Thoracic aorta (tissue), 2 donors: Measurements from ENCODE around the gene DCLK2. TPM values are rescaled to one million over a fixed set of nuclear protein-coding genes. Genes with fewer than 3 reads are reported as not detected.

ENCODE experiments used
- ATAC-seq: fragments of 150-250 bp; one replicate; pipeline ENCODE4 v1.8.0; 2017; ENCODE audit warnings: low read depth; ENCODE audit not compliant: insufficient number of reproducible peaks, low FRiP score
- DNase-seq: peaks from one replicate; pipeline ENCODE4 v3.0.0-alpha.2; 2020; ENCODE audit warnings: low spot score
- H3K27ac ChIP-seq, 2 donors: fragments of 200-600 bp; sonication (generic); 1 replicate in 1 of 2; 2 replicates in 1 of 2; pipeline ENCODE4 v1.5.1; 2016; ENCODE audit warnings: mild to moderate bottlenecking in 2 of 2, moderate library complexity in 2 of 2
- H3K27me3 ChIP-seq: fragments of 200-600 bp; sonication (generic); replicated peaks from 2 replicates; pipeline ENCODE4 v1.6.0; 2016; ENCODE audit warnings: mild to moderate bottlenecking; ENCODE audit not compliant: insufficient read depth
- H3K36me3 ChIP-seq: fragments of 200-600 bp; sonication (generic); one replicate; pipeline ENCODE4 v1.5.1; 2016
- H3K4me1 ChIP-seq, 2 donors: fragments of 200-600 bp; sonication (generic); 1 replicate in 1 of 2; 2 replicates in 1 of 2; pipeline versions ENCODE4 v1.5.1 to v1.6.0; 2016; ENCODE audit warnings: low read depth in 2 of 2, mild to moderate bottlenecking in 1 of 2; ENCODE audit not compliant: control insufficient read depth in 1 of 2
- H3K4me3 ChIP-seq: fragments of 200-600 bp; sonication (generic); 2 replicates; pipeline ENCODE4 v1.5.1; 2016; ENCODE audit warnings: mild to moderate bottlenecking
- H3K9me3 ChIP-seq: fragments of 200-600 bp; sonication (generic); 2 replicates; pipeline ENCODE4 v1.5.1; 2016
- total RNA-seq, 2 donors: library from RNA; depleted of rRNA; stranded (reverse); fragments of >200 nt; gene quantifications; one replicate each; pipeline versions ENCODE4 v1.1.0 to v1.2.3, GENCODE V29; 2016
- TF ChIP-seq, protein P1 (sequence below): fragments of 200-600 bp; sonication (generic); IDR thresholded peaks from one replicate; pipeline ENCODE4 v1.5.1; 2019; ENCODE audit warnings: antibody characterized with exemption

Gene DCLK2
- total RNA-seq, 2 donors from 2014 or later, result 18.3 to 32.2 TPM

DNA sequence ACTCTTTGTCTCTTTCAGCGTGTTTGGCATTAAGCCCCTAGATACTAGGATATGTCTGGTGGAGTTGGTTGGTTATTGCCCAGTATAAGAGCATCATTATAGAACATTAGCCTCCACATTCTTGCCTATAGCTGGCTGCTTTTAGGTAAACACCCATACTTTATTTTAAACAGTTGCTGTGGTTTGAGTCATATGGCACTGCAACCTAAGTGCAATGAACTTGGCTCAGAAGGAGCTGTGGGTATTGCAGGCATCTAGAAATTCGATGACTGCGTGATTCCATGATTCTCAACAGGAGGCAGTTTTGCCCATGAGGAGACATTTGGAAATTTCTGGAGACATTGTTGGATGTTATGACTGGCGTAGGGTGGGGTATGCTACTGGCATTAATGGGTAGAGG is 49.5 kb downstream of the DCLK2 start:
- TF ChIP-seq, protein P1, sequence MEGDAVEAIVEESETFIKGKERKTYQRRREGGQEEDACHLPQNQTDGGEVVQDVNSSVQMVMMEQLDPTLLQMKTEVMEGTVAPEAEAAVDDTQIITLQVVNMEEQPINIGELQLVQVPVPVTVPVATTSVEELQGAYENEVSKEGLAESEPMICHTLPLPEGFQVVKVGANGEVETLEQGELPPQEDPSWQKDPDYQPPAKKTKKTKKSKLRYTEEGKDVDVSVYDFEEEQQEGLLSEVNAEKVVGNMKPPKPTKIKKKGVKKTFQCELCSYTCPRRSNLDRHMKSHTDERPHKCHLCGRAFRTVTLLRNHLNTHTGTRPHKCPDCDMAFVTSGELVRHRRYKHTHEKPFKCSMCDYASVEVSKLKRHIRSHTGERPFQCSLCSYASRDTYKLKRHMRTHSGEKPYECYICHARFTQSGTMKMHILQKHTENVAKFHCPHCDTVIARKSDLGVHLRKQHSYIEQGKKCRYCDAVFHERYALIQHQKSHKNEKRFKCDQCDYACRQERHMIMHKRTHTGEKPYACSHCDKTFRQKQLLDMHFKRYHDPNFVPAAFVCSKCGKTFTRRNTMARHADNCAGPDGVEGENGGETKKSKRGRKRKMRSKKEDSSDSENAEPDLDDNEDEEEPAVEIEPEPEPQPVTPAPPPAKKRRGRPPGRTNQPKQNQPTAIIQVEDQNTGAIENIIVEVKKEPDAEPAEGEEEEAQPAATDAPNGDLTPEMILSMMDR, result no peak
- no peaks in the 10 kb centered on the region for H3K36me3 ChIP-seq
- no peak overlapping the region for H3K27ac ChIP-seq
- H3K4me1 ChIP-seq, result peaks cover 11 to 40% of the 10 kb centered on the region in 2 donors
- DNase-seq, result no peak
- no peaks in the 10 kb centered on the region for H3K9me3 ChIP-seq
- no peak overlapping the region for H3K4me3 ChIP-seq
- no peak for ATAC-seq
- no peaks in the 10 kb centered on the region for H3K27me3 ChIP-seq

DNA sequence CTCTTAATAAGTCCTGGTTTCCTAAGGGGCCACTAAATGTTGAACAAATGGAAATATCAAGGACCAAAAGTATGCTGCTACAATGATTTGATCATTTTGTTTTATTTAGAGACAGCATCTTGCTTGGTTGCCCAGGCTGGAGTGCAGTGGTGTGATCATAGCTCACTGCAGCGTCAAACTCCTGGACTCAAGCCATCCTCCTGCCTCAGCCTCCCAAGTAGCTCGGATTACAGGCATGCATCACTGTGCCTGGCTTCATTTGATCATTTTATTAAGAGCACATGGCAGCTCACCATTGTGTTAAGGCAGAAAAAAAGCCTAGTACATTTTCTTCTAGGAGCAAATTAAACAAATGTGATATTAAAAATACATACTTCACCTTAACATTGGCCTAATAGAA is 52.7 kb downstream of the DCLK2 start:
- peaks cover 10 to 34% of the 10 kb centered on the region in 2 donors for H3K4me1 ChIP-seq
- ATAC-seq (no peak), DNase-seq (no peak)
- no peak overlapping the region for H3K4me3 ChIP-seq
- no peaks in the 10 kb centered on the region for H3K27me3 ChIP-seq
- TF ChIP-seq, protein P1, result no peak
- H3K9me3 ChIP-seq, result no peaks in the 10 kb centered on the region
- H3K36me3 ChIP-seq, result no peaks in the 10 kb centered on the region
- H3K27ac ChIP-seq, result no peak overlapping the region

DNA sequence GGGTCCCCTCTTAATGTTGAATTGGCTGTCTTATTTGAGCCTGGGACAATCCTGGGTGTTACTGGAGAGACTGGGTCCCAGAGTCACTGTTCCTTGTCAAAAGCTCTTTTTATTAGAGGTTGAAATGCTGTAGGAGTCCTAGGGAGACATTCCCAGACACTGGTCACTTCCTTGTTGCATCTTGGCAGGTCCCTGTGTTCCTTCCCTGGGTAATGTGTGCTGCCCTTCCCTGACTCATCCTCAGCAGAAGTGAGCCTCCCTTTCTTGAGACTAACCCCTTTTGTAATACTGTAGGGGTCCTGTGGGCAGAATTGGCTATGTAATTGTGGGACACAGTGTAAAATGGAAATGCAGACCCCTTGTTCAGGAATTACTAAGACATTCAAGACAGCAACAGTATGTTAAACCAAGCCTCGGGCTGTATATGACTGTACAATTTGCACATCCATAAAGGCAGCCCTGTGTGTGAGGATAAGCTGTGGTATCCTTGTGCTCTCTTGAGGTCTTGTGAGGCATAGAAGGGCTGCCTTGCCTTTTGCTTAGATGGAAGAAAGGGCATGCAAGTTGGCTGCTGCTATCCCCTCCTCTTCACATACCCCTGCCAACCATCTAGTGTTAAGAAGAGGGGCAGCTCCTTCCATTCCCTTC is 53.5 kb downstream of the DCLK2 start:
- TF ChIP-seq, protein P1, result no peak
- H3K4me1 ChIP-seq, result peaks cover 2 to 26% of the 10 kb centered on the region in 2 donors
- H3K36me3 ChIP-seq, result no peaks in the 10 kb centered on the region
- DNase-seq (no peak), ATAC-seq (no peak)
- no peak overlapping the region for H3K4me3 ChIP-seq
- H3K9me3 ChIP-seq, result no peaks in the 10 kb centered on the region
- no peaks in the 10 kb centered on the region for H3K27me3 ChIP-seq
- H3K27ac ChIP-seq, result no peak overlapping the region

DNA sequence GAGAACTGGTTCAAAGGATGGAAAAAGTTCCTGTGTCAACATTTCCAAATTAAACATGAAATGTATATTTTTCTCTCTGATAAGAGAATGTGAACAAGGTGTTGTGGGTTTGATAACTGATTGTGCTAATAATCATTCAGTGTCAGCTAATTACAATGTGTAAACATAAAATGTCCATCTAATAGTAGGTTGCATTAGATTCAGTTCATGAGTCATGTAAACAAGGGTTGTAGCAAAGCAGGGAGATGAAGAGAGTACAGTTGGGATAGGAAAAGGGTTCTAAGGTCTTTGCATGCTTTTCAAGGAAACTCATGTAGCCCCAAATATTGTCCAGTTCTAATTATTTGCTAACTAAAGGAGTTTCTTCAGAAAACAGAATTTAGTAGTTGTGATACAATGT is 55.4 kb downstream of the DCLK2 start:
- TF ChIP-seq, protein P1, result no peak
- H3K4me3 ChIP-seq, result no peak overlapping the region

DNA sequence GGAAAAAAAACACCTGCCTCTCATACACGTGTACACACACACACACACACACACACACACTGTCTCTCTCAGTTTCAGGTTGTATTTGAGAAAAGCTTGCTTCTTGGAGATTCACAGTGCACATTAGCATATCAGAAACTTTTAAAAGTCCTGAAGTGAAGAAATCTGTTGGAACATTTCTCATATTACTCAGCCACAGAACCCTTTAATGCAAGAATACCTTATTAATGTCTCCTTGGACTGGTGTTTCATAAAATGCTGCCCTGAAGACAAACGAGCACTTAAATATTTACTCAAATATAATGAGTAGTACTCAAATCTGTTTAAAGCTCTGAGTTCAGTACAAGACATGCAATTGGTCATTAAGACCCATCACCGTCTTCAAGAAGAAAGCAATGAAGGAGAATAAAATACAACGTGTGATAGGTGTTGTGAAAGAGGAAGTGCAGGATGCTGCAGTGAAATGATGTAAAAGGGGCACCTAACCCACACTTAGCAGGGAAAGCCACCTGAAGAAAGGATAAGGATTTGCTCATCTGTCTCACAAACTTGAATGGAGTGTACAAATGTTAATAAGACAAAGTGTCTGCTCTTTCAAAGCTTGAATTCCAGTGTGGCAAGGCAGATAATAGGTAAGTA is 57.0 kb downstream of the DCLK2 start:
- Histone ChIP-seq H3K9me3 (no peaks in the 10 kb centered on the region), H3K4me1 (peaks cover 8 to 31% of the 10 kb centered on the region in 2 donors), H3K36me3 (no peaks in the 10 kb centered on the region), H3K27ac (no peak overlapping the region), H3K4me3 (no peak overlapping the region), H3K27me3 (no peaks in the 10 kb centered on the region)
- ATAC-seq (no peak), DNase-seq (no peak)
- TF ChIP-seq, protein P1, result no peak

More for the DNA sequence above, 55.4 kb downstream of the DCLK2 start:
- ATAC-seq (no peak), DNase-seq (no peak)
- no peaks in the 10 kb centered on the region for H3K9me3 ChIP-seq
- H3K27ac ChIP-seq, result no peak overlapping the region
- peaks cover 0 to 17% of the 10 kb centered on the region in 2 donors for H3K4me1 ChIP-seq
- H3K36me3 ChIP-seq, result no peaks in the 10 kb centered on the region
- no peaks in the 10 kb centered on the region for H3K27me3 ChIP-seq
